ENCODE data around the gene IZUMO1R.
"Not testable (repeated sequence)": the region's sequence is repeated elsewhere in the genome, so short reads cannot be mapped to it uniquely, and the experiment has no call there.

Gene IZUMO1R

DNA sequence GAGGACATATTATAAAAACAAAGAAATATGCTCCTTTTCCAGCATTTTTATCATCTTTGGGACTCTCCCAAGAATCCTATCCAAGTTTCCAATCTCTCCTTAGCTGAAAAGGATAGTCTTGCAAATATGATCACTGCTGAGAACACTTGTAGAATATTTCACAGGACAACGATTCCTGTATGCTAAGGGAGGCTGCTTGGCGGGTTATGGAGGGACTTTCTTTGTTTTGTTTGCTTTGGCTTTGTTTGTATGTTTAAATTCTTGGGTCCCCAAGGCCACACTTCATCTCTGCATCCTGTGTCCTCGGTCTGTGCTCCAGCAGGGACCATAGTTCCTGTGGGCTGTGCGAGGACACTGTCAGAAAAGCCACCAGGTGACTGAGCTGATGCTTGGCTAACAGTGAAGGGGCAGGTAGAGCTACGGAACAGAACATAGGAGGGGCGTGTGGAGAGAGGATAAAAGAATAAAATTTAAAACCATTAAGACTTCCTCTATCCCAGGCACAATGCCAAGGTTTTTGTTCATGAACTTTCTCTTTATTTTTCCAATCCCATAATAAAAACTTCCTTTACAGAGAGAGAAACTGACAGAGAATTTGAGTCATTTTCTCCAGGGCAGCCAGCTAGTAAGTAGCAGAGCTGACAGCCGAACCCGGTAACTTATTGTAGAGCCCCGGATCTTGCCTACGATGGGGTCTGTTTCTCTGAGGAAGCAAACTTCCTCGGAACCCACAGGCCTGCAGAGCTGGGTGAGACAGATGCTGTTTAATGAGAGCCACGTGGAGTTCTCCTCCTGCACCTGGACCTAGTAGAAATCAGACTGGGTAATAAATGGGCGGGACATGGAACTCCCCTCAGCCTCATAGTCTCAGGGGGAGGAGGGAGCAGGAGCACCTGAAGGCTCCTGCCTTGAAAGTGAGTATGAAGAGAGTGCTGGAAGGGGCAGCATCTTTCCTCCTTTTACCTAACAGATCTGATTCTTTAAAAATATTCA is at the start of gene IZUMO1R:
Gene IZUMO1R (plus strand): TSS at position 615 of the 993 bp plus-strand sequence. CDS start 1,057 bp downstream, outside the sequence.
- DNase-seq = no peak

- no peak for DNase-seq
Observed at GRCh38 chr11:94271885-94272372, 32.5 kb upstream of the IZUMO1R start.

DNA sequence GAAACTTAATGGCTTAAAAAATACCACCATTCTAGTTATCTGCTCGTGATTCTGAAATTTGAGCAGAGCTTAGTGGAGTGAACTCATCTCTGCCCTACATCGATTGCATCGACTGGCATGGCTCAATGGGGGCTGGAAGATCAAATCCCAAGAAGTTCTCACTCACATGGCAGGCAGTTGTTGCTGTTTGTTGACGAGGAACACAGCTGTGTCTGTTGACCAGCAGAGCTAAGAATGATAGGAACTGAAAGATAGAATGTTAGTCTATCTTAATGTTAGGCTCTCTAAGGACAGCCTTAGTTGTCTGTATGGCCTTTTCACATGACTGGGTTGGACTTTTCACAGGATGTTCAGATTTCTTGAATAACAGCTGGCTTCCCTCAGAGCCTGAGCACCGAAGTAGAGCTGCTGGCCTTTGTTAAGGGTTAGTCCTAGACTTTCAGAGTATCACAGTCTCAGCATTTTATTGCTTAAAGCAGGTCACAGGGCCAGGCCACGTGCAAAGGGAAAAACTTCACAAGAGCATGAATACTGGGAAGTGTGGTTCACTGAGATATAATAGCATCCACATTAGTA is 31.6 kb upstream of the IZUMO1R start:
- DNase-seq = no peak

DNA sequence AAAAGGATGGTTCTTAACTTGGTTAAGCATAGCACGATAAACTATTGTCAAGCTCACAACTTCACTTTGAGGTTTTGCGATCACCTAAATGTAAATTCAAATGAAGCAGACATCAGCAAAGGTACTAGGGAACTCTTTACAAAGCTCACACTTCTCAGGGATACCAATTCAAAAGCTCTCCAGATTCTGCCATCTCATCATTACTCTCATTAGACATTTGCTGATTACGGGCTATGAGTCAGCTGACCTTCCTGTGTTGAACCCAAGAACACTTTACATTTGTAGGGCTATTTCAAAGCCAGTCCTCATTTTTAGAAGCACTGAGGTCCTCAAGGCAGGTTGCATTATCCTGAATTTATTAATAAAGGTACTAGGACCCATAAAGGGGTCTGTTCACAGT is 28.4 kb upstream of the IZUMO1R start:
- no peak for DNase-seq

DNA sequence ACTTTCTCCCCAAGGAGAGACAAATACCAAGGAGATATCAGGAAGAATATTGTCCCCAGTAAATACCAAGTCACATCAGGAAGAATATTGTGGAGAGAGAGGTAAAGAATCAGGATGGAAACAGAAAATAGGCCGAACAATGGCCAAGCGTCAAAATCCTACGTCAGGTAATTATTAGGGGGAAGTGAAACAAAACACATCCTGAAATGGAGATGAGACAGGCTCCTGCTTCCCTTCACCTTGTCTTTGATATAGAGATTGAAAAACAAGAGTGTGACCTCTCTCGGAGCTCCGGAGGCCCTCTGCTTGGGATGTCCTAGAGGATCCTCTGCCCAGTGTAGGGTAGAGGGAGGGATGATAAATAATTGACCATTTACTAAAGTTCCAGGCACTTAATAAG is 27.4 kb upstream of the IZUMO1R start:
- DNase-seq = no peak

DNA sequence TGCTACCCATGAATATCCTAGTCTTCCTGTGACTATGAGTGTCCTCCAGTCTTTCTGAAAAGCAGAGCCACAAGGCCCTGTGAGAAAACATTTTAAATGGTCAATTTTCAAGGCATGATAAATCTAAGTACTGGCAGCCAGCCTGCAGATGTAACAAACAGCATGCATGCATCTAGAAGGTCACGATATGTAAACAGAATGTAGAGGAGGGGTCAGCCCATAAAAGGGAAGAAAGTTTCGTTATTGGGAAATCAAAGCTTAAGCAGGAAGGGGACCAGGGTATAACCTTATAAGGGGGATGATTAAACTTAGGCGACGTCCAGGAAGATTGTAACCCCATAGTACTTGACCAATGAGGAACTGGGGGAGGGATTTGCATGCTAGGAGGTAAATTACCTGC is 26.2 kb upstream of the IZUMO1R start:
- DNase-seq = not testable (repeated sequence)

DNA sequence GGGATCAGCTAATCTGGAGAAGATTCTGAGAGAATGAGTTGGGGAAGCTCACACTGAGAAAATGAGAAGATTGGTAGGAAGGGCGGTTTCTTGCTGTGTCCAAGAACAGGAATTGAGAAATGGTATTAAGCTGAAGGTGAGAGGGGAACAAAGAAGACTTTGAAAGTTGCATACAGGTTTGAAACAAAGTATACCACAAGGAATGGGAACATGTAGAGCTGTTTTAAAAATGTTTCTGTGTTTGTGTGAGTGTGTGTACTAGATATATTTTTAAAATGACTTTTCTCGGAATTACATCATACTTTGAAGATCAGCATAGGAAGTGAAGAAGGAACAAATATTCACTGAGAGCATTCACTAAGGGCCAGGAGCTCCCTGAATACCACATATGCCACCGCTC is 24.4 kb upstream of the IZUMO1R start:
- no peak for DNase-seq

GRCh38 chr11:94281324-94281723 is 23.1 kb upstream of the IZUMO1R start:
- no peak for DNase-seq

- DNase-seq = no peak
Observed at GRCh38 chr11:94283678-94284077, 20.7 kb upstream of the IZUMO1R start.

DNA sequence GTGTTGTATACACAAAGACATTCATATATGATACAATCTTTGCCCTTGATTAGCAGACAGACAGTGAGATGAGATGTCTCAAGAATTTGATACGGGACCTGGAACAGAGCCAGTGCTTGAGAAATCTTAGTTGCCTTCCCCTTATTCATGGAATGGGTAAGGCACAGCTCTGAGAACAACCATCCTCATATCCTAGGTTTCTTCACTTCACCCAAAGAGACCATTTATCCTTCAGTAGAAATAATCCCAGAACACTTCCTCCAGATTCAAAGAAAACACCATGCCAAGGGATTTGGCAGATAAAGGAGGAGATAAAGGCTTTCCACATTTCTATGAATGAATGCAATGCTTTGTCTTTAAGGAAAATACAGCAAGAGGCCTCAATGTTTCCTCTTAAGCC is 8.8 kb upstream of the IZUMO1R start:
- no peak for DNase-seq

GRCh38 chr11:94297985-94298576 is 6.3 kb upstream of the IZUMO1R start:
- DNase-seq = no peak

GRCh38 chr11:94302776-94303175 is 1.6 kb upstream of the IZUMO1R start:
- no peak for DNase-seq

GRCh38 chr11:94305146-94305545 is 766 bp downstream of the IZUMO1R start:
- no peak for DNase-seq

GRCh38 chr11:94307101-94307791 is 2.9 kb downstream of the IZUMO1R start:
- DNase-seq = no peak

DNA sequence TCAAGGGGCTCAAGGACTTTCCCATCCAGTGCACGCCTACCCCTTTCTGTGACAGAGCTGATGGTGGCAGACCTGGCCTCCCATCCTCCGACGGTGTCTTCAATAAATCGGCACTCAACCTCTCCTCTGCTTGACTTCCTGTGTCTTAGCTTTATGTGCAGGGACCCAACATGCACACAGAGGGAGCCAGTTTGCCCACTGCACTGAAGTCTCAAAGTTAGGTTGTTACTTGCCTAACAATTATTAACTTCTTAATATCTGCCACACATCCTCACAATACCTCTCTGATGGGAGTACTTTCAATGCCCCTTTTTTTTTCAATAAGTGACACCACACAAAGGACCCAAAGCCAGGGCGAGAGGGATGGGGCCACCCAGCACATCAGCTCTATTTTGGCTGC is 3.6 kb downstream of the IZUMO1R start:
- no peak for DNase-seq

GRCh38 chr11:94309757-94310156 is 5.4 kb downstream of the IZUMO1R start:
- DNase-seq = no peak

DNA sequence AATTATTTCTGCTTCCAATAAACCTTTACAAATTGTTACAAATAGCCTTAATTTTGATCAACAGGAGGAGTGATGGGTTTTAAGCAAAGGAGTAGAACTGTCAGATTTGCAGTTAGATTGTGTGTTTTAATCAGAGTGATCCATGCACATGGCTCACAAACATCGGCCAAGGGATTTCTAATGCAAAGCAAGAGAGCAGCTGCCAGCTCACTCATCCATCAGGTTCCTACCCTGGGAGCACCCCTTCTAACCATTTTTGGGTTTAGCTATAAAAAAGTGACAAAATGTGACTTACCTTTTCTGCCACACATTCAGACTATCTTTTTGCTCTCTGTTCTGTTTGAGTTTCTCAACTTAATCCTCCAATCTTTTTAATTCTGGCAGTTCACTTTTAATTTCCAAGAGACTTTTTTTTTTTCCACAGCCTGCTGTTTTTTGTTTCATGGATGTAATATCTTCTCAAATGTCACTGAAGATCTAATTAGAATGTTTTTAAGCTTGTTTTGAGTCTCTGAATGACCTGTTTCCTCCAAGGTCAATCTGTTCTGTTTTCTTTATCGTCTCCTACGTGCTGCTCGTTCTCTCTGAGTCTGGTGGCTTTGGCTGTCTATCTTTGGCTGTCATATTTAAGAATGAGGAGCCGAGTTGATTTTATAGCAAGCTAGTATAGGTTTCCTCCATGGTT is 6.0 kb downstream of the IZUMO1R start:
- DNase-seq = no peak

DNA sequence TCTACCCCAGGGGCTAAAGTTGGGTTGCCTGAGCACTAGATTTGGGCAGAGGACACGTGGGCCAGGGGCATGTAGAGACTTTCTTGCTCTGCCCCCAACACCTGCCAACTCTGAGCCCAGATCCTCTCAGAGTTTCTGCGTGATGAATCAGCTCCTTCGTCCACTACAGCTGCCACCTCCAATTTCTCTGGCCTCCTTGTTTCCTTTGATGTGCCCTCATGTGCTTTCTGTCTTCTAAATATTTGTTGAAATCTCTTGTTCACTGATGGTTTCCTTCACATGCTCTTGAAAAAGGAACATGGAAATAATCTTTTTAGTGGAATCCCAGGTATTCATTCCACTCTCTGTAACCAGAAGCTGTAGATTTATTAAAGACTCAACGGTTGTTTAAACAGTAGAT is 8.0 kb downstream of the IZUMO1R start:
- no peak for DNase-seq

DNA sequence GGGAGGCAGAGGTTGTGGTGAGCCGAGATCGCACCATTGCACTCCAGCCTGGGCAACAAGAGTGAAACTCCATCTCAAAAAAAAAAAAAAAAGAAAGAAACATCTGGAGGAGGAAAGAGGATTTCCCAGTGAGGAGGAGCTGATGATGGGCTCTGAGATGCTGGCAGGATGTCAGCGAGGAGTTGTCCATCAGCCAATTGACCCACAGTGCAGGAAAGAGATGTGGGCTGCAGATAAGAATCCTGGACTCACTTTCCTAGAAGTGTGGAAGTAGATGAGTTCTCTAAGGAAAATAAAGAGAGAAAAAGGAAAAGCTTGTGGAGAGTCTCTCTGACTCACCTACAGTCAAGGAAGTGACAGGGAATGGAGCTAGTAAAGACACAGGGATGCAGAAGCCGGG is 9.7 kb downstream of the IZUMO1R start:
- DNase-seq = no peak

DNA sequence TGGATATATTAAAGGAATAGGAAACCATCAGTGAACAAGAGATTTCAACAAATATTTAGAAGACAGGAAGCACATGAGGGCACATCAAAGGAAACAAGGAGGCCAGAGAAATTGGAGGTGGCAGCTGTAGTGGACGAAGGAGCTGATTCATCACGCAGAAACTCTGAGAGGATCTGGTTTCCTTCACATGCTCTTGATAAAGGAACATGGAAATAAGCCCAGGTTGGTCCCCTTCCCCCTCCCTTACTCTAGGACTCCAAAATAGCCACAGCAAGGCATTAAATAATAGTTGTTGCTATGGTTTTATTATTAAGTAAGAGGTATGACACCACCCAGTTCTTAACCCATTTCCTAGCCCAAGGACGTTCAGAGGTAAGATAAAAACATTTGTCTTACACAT is 11.3 kb downstream of the IZUMO1R start:
- DNase-seq = no peak

- no peak for DNase-seq
Observed at GRCh38 chr11:94322501-94322900, 18.1 kb downstream of the IZUMO1R start.

DNA sequence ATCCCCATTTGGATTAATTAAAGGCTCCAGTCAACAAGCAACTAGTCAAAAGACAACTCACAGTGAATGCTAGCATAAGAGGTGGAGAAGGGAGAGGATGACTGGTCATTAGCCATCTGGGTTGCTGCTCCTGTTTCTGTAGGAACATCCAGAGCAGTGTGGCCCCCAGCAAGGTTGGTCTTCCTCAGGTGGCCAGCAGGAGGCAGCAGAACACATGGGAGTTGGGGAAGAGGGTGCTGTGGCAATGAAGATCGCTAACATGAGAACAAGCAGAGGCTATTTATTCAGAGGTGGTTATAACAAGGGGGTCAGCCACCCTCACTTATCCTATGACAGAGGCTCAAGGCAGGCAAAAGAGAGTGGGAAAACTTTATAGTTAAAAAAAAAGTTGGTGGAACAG is 21.3 kb downstream of the IZUMO1R start:
- no peak for DNase-seq

- no peak for DNase-seq
Observed at GRCh38 chr11:94326947-94327346, 22.6 kb downstream of the IZUMO1R start.
